Measurements from ENCODE around the gene NEK5.
"Not testable (repeated sequence)": the region's sequence is repeated elsewhere in the genome, so short reads cannot be mapped to it uniquely, and the experiment has no call there.

Gene NEK5

GRCh38 chr13:52128714-52129700 is at the start of gene NEK5:
NEK5 (minus strand) TSS chr13:52129073; CDS start chr13:52127482, 1,591 bp downstream.
- ChIA-PET CTCF (interaction anchor here (0.6 to 5.2 kb wide), 36 partner anchors 10 to 1004 kb away, joined by 3 to 115 read pairs (median 4); partner anchors contain the start of gene VPS36), POLR2A (no interaction called here)
- peak; percentile 83 for TF ChIP-seq CTCF (IDR thresholded peaks at IDR 0.05; ENCODE audit: insufficient read depth, low read length, missing control alignments)
- peak within 1 kb of the TSS; percentile 67 for H3K4me3 ChIP-seq (ENCODE audit: low read depth, low read length)
- no peak for DNase-seq (ENCODE audit: low read depth, low spot score)

- DNase-seq (ENCODE audit: low read depth, low spot score) = no peak
- POLR2A ChIA-PET = no interaction called here
- H3K4me3 ChIP-seq (ENCODE audit: low read depth, low read length) = no peak overlapping the region
- CTCF ChIA-PET = interaction anchor here (1.1 kb wide), 1 partner anchor 274 kb away, joined by 3 read pairs; the partner anchor contains the start of gene VPS36
- no peak for TF ChIP-seq CTCF (IDR thresholded peaks at IDR 0.05; ENCODE audit: insufficient read depth, low read length, missing control alignments)
Observed at GRCh38 chr13:52177276-52177675, 48.4 kb upstream of the NEK5 start.

GRCh38 chr13:52173970-52174369 is 45.1 kb upstream of the NEK5 start:
- POLR2A ChIA-PET = not testable (repeated sequence)

GRCh38 chr13:52173373-52173772 is 44.5 kb upstream of the NEK5 start:
- no peak for TF ChIP-seq CTCF (IDR thresholded peaks at IDR 0.05; ENCODE audit: insufficient read depth, low read length, missing control alignments)
- POLR2A ChIA-PET = no interaction called here
- no peak overlapping the region for H3K4me3 ChIP-seq (ENCODE audit: low read depth, low read length)
- no peak for DNase-seq (ENCODE audit: low read depth, low spot score)
- CTCF ChIA-PET = interaction anchor here (1.7 to 2.1 kb wide), 2 partner anchors 44 to 277 kb away, joined by 6 to 10 read pairs; partner anchors contain the start of genes NEK5 and VPS36

More at GRCh38 chr13:52173970-52174369, 45.1 kb upstream of the NEK5 start:
- H3K4me3 ChIP-seq (ENCODE audit: low read depth, low read length); DNase-seq (ENCODE audit: low read depth, low spot score): not testable (repeated sequence)
- CTCF ChIA-PET = interaction anchor here (1.7 to 2.1 kb wide), 2 partner anchors 45 to 277 kb away, joined by 6 to 10 read pairs; partner anchors contain the start of genes NEK5 and VPS36

DNA sequence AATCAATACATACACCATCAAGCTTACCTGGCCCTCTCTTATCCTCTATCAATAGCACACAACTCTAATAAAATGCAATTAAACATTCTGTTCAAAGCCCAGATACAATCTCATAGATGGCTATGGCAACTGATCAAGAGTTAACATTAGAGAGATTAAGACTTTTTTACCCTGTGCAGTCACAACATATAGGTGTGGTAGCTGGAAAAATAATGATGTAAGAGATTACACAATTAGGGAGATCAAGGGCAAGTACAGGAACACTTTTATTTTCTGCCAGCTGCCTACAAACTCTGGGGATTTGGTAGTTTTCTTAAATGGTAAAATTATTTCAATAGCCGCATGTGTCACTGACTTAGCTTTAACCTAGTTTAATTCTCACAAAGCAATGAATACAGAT is 42.8 kb upstream of the NEK5 start:
- POLR2A ChIA-PET; CTCF ChIA-PET; H3K4me3 ChIP-seq (ENCODE audit: low read depth, low read length); DNase-seq (ENCODE audit: low read depth, low spot score): not testable (repeated sequence)

- CTCF ChIA-PET; DNase-seq (ENCODE audit: low read depth, low spot score); POLR2A ChIA-PET; H3K4me3 ChIP-seq (ENCODE audit: low read depth, low read length): not testable (repeated sequence)
Observed at GRCh38 chr13:52170828-52171391, 42.0 kb upstream of the NEK5 start.

DNA sequence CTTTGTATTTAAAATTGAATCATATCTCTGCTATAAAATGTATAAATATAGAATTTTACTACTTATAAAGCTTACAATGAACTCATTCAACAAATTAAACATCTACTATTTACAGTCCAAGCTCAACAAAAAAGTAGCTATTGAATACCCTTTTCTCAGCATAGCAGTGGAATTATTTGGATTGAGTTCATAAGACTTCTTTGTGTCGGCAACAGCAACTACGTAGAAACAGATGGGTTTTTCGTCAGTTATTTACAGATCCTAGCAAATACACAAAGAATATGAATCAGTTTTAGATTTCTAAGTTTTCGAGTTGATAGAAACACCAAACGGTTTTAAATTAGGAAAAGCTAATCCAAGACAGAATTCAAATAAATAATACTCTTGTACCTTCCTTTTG is 41.0 kb upstream of the NEK5 start:
- no peak for TF ChIP-seq CTCF (IDR thresholded peaks at IDR 0.05; ENCODE audit: insufficient read depth, low read length, missing control alignments)
- ChIA-PET CTCF (interaction anchor here (1.2 kb wide), 1 partner anchor 10 kb away, joined by 3 read pairs; the partner anchor contains the start of gene NEK3), POLR2A (no interaction called here)
- no peak overlapping the region for H3K4me3 ChIP-seq (ENCODE audit: low read depth, low read length)
- no peak for DNase-seq (ENCODE audit: low read depth, low spot score)
